ENCODE results near the gene RPL31. TPM values are rescaled to one million over a fixed set of nuclear protein-coding genes. Genes with fewer than 3 reads are reported as not detected.
A peak's percentile ranks its signal among the peaks of the same experiment; 100 is the strongest.

RPL31 gene
- total RNA-seq, 2 donors from 2014 or later = 1,385 to 1,395 TPM

- Mint-ChIP-seq H3K36me3 (ENCODE audit: insufficient read depth in 2 of 2) (no peaks in the 10 kb centered on the region), H3K27ac (no peak overlapping the region), H3K4me1 (ENCODE audit: low read depth) (no peaks in the 10 kb centered on the region), H3K9me3 (no peaks in the 10 kb centered on the region), H3K4me3 (no peak overlapping the region), H3K27me3 (ENCODE audit: low read depth) (no peaks in the 10 kb centered on the region)
- DNase-seq (no peak), ATAC-seq (replicated peaks in 1 of 2) (no peak)
Measured at GRCh38 chr2:100990650-100991403, 11.3 kb upstream of the RPL31 start.

GRCh38 chr2:100991404-100991773 lies 10.7 kb upstream of the RPL31 start:
- Mint-ChIP-seq H3K4me3 (no peak overlapping the region), H3K36me3 (ENCODE audit: insufficient read depth in 2 of 2) (no peaks in the 10 kb centered on the region), H3K27me3 (ENCODE audit: low read depth) (no peaks in the 10 kb centered on the region), H3K27ac (no peak overlapping the region), H3K9me3 (no peaks in the 10 kb centered on the region), H3K4me1 (ENCODE audit: low read depth) (no peaks in the 10 kb centered on the region)
- DNase-seq (no peak), ATAC-seq (replicated peaks in 1 of 2) (no peak)

- Mint-ChIP-seq H3K4me1 (ENCODE audit: low read depth) (no peaks in the 10 kb centered on the region), H3K27me3 (ENCODE audit: low read depth) (no peaks in the 10 kb centered on the region), H3K27ac (no peak overlapping the region), H3K9me3 (no peaks in the 10 kb centered on the region), H3K4me3 (no peak overlapping the region), H3K36me3 (ENCODE audit: insufficient read depth in 2 of 2) (no peaks in the 10 kb centered on the region)
- ATAC-seq (replicated peaks in 1 of 2) = no peak
- no peak for DNase-seq
Measured at GRCh38 chr2:100992262-100992661, 9.8 kb upstream of the RPL31 start.

- Mint-ChIP-seq H3K27me3 (ENCODE audit: low read depth) (no peaks in the 10 kb centered on the region), H3K36me3 (ENCODE audit: insufficient read depth in 2 of 2) (no peaks in the 10 kb centered on the region), H3K4me3 (no peak overlapping the region), H3K4me1 (ENCODE audit: low read depth) (no peaks in the 10 kb centered on the region), H3K9me3 (no peaks in the 10 kb centered on the region), H3K27ac (no peak overlapping the region)
- DNase-seq (no peak), ATAC-seq (replicated peaks in 1 of 2) (no peak)
Measured at GRCh38 chr2:100993294-100993693, 8.8 kb upstream of the RPL31 start.

- H3K4me1 Mint-ChIP-seq (ENCODE audit: low read depth) = no peaks in the 10 kb centered on the region
- no peak overlapping the region for H3K4me3 Mint-ChIP-seq
- no peak overlapping the region for H3K27ac Mint-ChIP-seq
- no peak for ATAC-seq (replicated peaks in 1 of 2)
- H3K36me3 Mint-ChIP-seq (ENCODE audit: insufficient read depth in 2 of 2) = no peaks in the 10 kb centered on the region
- no peaks in the 10 kb centered on the region for H3K27me3 Mint-ChIP-seq (ENCODE audit: low read depth)
- H3K9me3 Mint-ChIP-seq = no peaks in the 10 kb centered on the region
- DNase-seq = no peak
Measured at GRCh38 chr2:100995309-100996075, 6.6 kb upstream of the RPL31 start.

GRCh38 chr2:100997509-100998234 lies 4.4 kb upstream of the RPL31 start:
- no peak overlapping the region for H3K27ac Mint-ChIP-seq
- no peaks in the 10 kb centered on the region for H3K27me3 Mint-ChIP-seq (ENCODE audit: low read depth)
- H3K9me3 Mint-ChIP-seq = peaks cover 0 to 2% of the 10 kb centered on the region in 2 donors
- H3K36me3 Mint-ChIP-seq (ENCODE audit: insufficient read depth in 2 of 2) = peaks cover 2 to 3% of the 10 kb centered on the region in 2 donors
- no peak for ATAC-seq (replicated peaks in 1 of 2)
- peaks cover 11% of the 10 kb centered on the region for H3K4me1 Mint-ChIP-seq (ENCODE audit: low read depth)
- no peak for DNase-seq
- no peak overlapping the region for H3K4me3 Mint-ChIP-seq

GRCh38 chr2:100998235-100998573 lies 3.9 kb upstream of the RPL31 start:
- DNase-seq (no peak), ATAC-seq (replicated peaks in 1 of 2) (no peak)
- no peaks in the 10 kb centered on the region for H3K27me3 Mint-ChIP-seq (ENCODE audit: low read depth)
- H3K4me1 Mint-ChIP-seq (ENCODE audit: low read depth) = peaks cover 14% of the 10 kb centered on the region
- H3K36me3 Mint-ChIP-seq (ENCODE audit: insufficient read depth in 2 of 2) = peaks cover 7 to 8% of the 10 kb centered on the region in 2 donors
- H3K9me3 Mint-ChIP-seq = peaks cover 0 to 2% of the 10 kb centered on the region in 2 donors
- H3K27ac Mint-ChIP-seq = no peak overlapping the region
- no peak overlapping the region for H3K4me3 Mint-ChIP-seq

- Mint-ChIP-seq H3K4me1 (ENCODE audit: low read depth) (peaks cover 32% of the 10 kb centered on the region), H3K4me3 (peak overlapping the region; percentile 8 to 15), H3K9me3 (peaks cover 0 to 2% of the 10 kb centered on the region in 2 donors), H3K27ac (no peak overlapping the region), H3K27me3 (ENCODE audit: low read depth) (no peaks in the 10 kb centered on the region), H3K36me3 (ENCODE audit: insufficient read depth in 2 of 2) (peaks cover 21 to 25% of the 10 kb centered on the region in 2 donors)
- ATAC-seq (replicated peaks in 1 of 2) = no peak
- no peak for DNase-seq
Measured at GRCh38 chr2:100999995-101000394, 2.1 kb upstream of the RPL31 start.

GRCh38 chr2:101002562-101003277 lies 631 bp downstream of the RPL31 start:
- ATAC-seq (replicated peaks in 1 of 2) (no peak), DNase-seq (no peak)
- Mint-ChIP-seq H3K27me3 (ENCODE audit: low read depth) (no peaks in the 10 kb centered on the region), H3K9me3 (peaks cover 0 to 2% of the 10 kb centered on the region in 2 donors), H3K36me3 (ENCODE audit: insufficient read depth in 2 of 2) (peaks cover 29 to 44% of the 10 kb centered on the region in 2 donors), H3K27ac (peak overlapping the region; percentile 90), H3K4me1 (ENCODE audit: low read depth) (peaks cover 59% of the 10 kb centered on the region), H3K4me3 (peak overlapping the region; percentile 89 to 99)

- Mint-ChIP-seq H3K36me3 (ENCODE audit: insufficient read depth in 2 of 2) (peaks cover 29 to 46% of the 10 kb centered on the region in 2 donors), H3K4me1 (ENCODE audit: low read depth) (peaks cover 65% of the 10 kb centered on the region), H3K27ac (peak overlapping the region; percentile 90), H3K27me3 (ENCODE audit: low read depth) (no peaks in the 10 kb centered on the region), H3K9me3 (peaks cover 0 to 2% of the 10 kb centered on the region in 2 donors), H3K4me3 (peak overlapping the region; percentile 89 to 99)
- ATAC-seq (replicated peaks in 1 of 2) (no peak), DNase-seq (no peak)
Measured at GRCh38 chr2:101003278-101003775, 1.2 kb downstream of the RPL31 start.

GRCh38 chr2:101004620-101005325 lies 2.7 kb downstream of the RPL31 start:
- no peaks in the 10 kb centered on the region for H3K27me3 Mint-ChIP-seq (ENCODE audit: low read depth)
- peak overlapping the region; percentile 89 to 99 for H3K4me3 Mint-ChIP-seq
- H3K4me1 Mint-ChIP-seq (ENCODE audit: low read depth) = peaks cover 73% of the 10 kb centered on the region
- H3K9me3 Mint-ChIP-seq = peaks cover 0 to 2% of the 10 kb centered on the region in 2 donors
- ATAC-seq (replicated peaks in 1 of 2) (no peak), DNase-seq (no peak)
- peaks cover 29 to 55% of the 10 kb centered on the region in 2 donors for H3K36me3 Mint-ChIP-seq (ENCODE audit: insufficient read depth in 2 of 2)
- H3K27ac Mint-ChIP-seq = peak overlapping the region; percentile 90

- peak overlapping the region in 1 of 2 donors; percentile 89 for H3K4me3 Mint-ChIP-seq
Measured at GRCh38 chr2:101006065-101006715, 4.1 kb downstream of the RPL31 start.

More at GRCh38 chr2:101006065-101006715, 4.1 kb downstream of the RPL31 start:
- Mint-ChIP-seq H3K9me3 (peaks cover 0 to 2% of the 10 kb centered on the region in 2 donors), H3K27ac (peak overlapping the region; percentile 87), H3K27me3 (ENCODE audit: low read depth) (no peaks in the 10 kb centered on the region), H3K36me3 (ENCODE audit: insufficient read depth in 2 of 2) (peaks cover 29 to 58% of the 10 kb centered on the region in 2 donors), H3K4me1 (ENCODE audit: low read depth) (peaks cover 77% of the 10 kb centered on the region)
- ATAC-seq (replicated peaks in 1 of 2) (no peak), DNase-seq (no peak)

All from activated T-cell treated with anti-CD3 and anti-CD28 coated beads, Interleukin-2, amount 50 U/mL, for 72 hours (primary cell).